Activated T-helper 9 cell treated with anti-CD3 and anti-CD28 coated beads, Interleukin-2, amount 50 U/mL, for 16 hours (primary cell): ENCODE data around the gene DNAJB6.

Experiments
- DNase-seq: peaks from one replicate; pipeline ENCODE4 v3.0.0-alpha.2; 2020; ENCODE audit warnings: low read depth

Gene DNAJB6

GRCh38 chr7:157429001-157429679 is 92.3 kb downstream of the DNAJB6 start:
- DNase-seq: no peak

- no peak for DNase-seq
These were observed 92.9 kb downstream of the DNAJB6 start for GRCh38 chr7:157429680-157430224.

- DNase-seq: no peak
These were observed 93.9 kb downstream of the DNAJB6 start for GRCh38 chr7:157430721-157431120.

- DNase-seq: no peak
These were observed 94.6 kb downstream of the DNAJB6 start for GRCh38 chr7:157431173-157431950.

- no peak for DNase-seq
These were observed 95.2 kb downstream of the DNAJB6 start for GRCh38 chr7:157431951-157432540.

GRCh38 chr7:157432541-157432956 is 95.7 kb downstream of the DNAJB6 start:
- DNase-seq: no peak

GRCh38 chr7:157432957-157433576 is 96.3 kb downstream of the DNAJB6 start:
- peak; percentile 26 for DNase-seq

GRCh38 chr7:157433628-157434027 is 96.8 kb downstream of the DNAJB6 start:
- no peak for DNase-seq

GRCh38 chr7:157434231-157434630 is 97.4 kb downstream of the DNAJB6 start:
- DNase-seq: no peak

GRCh38 chr7:157434701-157435100 is 97.9 kb downstream of the DNAJB6 start:
- no peak for DNase-seq

- DNase-seq: no peak
These were observed 99.3 kb downstream of the DNAJB6 start for GRCh38 chr7:157436076-157436475.

- DNase-seq: no peak
These were observed 100.1 kb downstream of the DNAJB6 start for GRCh38 chr7:157436763-157437480.

GRCh38 chr7:157437519-157438061 is 100.8 kb downstream of the DNAJB6 start:
- DNase-seq: no peak

- DNase-seq: no peak
These were observed 101.6 kb downstream of the DNAJB6 start for GRCh38 chr7:157438121-157439025.

- no peak for DNase-seq
These were observed 102.3 kb downstream of the DNAJB6 start for GRCh38 chr7:157439149-157439548.

GRCh38 chr7:157439761-157440160 is 103.0 kb downstream of the DNAJB6 start:
- DNase-seq: no peak

- DNase-seq: no peak
These were observed 103.7 kb downstream of the DNAJB6 start for GRCh38 chr7:157440346-157441022.

GRCh38 chr7:157441023-157441399 is 104.2 kb downstream of the DNAJB6 start:
- DNase-seq: no peak

GRCh38 chr7:157442456-157442855 is 105.7 kb downstream of the DNAJB6 start:
- DNase-seq: no peak
